NCI-H1092 treated with DMSO at 0.1 percent for 48 hours (cell line): Measurements from ENCODE around the gene TEAD4.
A peak's percentile ranks its signal among the peaks of the same experiment; 100 is the strongest.

ENCODE experiments used
- DNase-seq: peaks from one replicate; lab custom pipeline; 2025; lab: John Stamatoyannopoulos, UW

Gene TEAD4

GRCh38 chr12:3032770-3033538 lies 73.8 kb downstream of the TEAD4 start:
- no peak for DNase-seq

GRCh38 chr12:3033539-3033867 lies 74.3 kb downstream of the TEAD4 start:
- DNase-seq, result no peak

- DNase-seq, result peak; percentile 46
Observed at GRCh38 chr12:3034067-3034750, 75.0 kb downstream of the TEAD4 start.

- DNase-seq, result no peak
Observed at GRCh38 chr12:3035171-3035570, 76.0 kb downstream of the TEAD4 start.

- DNase-seq, result no peak
Observed at GRCh38 chr12:3035815-3036702, 76.9 kb downstream of the TEAD4 start.

GRCh38 chr12:3036901-3037600 lies 77.9 kb downstream of the TEAD4 start:
- no peak for DNase-seq

- DNase-seq, result no peak
Observed at GRCh38 chr12:3038166-3038565, 79.0 kb downstream of the TEAD4 start.

- DNase-seq, result no peak
Observed at GRCh38 chr12:3038926-3039510, 79.8 kb downstream of the TEAD4 start.

GRCh38 chr12:3040026-3040656 lies 80.9 kb downstream of the TEAD4 start:
- no peak for DNase-seq

- DNase-seq, result no peak
Observed at GRCh38 chr12:3040663-3041544, 81.7 kb downstream of the TEAD4 start.

- peak; percentile 74 for DNase-seq
Observed at GRCh38 chr12:3041558-3042164, 82.5 kb downstream of the TEAD4 start.

GRCh38 chr12:3042394-3042793 lies 83.2 kb downstream of the TEAD4 start:
- peak; percentile 51 for DNase-seq

- DNase-seq, result no peak
Observed at GRCh38 chr12:3042826-3043225, 83.6 kb downstream of the TEAD4 start.

- no peak for DNase-seq
Observed at GRCh38 chr12:3043406-3043805, 84.2 kb downstream of the TEAD4 start.

GRCh38 chr12:3044141-3044630 lies 85.0 kb downstream of the TEAD4 start:
- DNase-seq, result no peak

- no peak for DNase-seq
Observed at GRCh38 chr12:3045494-3045893, 86.3 kb downstream of the TEAD4 start.

- no peak for DNase-seq
Observed at GRCh38 chr12:3045989-3046388, 86.8 kb downstream of the TEAD4 start.

GRCh38 chr12:3046441-3047200 lies 87.4 kb downstream of the TEAD4 start:
- no peak for DNase-seq

- no peak for DNase-seq
Observed at GRCh38 chr12:3047961-3048360, 88.8 kb downstream of the TEAD4 start.
